Neutrophil (primary cell): Measurements from ENCODE around the gene OR1F1.

Experiments used
- H3K27ac ChIP-seq: fragments of 200-600 bp; sonication (generic); 2 replicates; pipeline ENCODE4 v1.5.1; 2016; ENCODE audit warnings: mild to moderate bottlenecking, moderate library complexity
- H3K27me3 ChIP-seq: fragments of 200-600 bp; sonication (generic); 2 replicates; pipeline ENCODE4 v1.6.0; 2016; ENCODE audit warnings: mild to moderate bottlenecking
- H3K36me3 ChIP-seq: fragments of 200-600 bp; sonication (generic); 2 replicates; pipeline ENCODE4 v1.5.1; 2017
- H3K4me1 ChIP-seq, 2 experiments: fragments of 200-600 bp in 1 of 2; sonication (generic) in 1 of 2; 1 replicate in 1 of 2; 2 replicates in 1 of 2; pipeline versions ENCODE4 v1.5.1 to v1.6.1; 2013 to 2016; ENCODE audit warnings: low read depth in 1 of 2, low read length in 1 of 2, mild to moderate bottlenecking in 1 of 2, moderate library complexity in 1 of 2; ENCODE audit not compliant: control insufficient read depth in 1 of 2, insufficient read depth in 1 of 2
- H3K4me3 ChIP-seq, 2 experiments: fragments of 200-600 bp in 1 of 2; sonication (generic) in 1 of 2; 1 replicate in 1 of 2; 2 replicates in 1 of 2; pipeline ENCODE4 v1.5.1; 2013 to 2016; ENCODE audit warnings: low read depth in 1 of 2, low read length in 1 of 2, mild to moderate bottlenecking in 1 of 2, moderate library complexity in 1 of 2
- H3K9me3 ChIP-seq: fragments of 200-600 bp; sonication (generic); 2 replicates; pipeline ENCODE4 v1.5.1; 2016
- CTCF ChIP-seq: fragments of 200-600 bp; sonication (generic); IDR thresholded peaks from 2 replicates; pipeline ENCODE4 v1.5.1; 2016; ENCODE audit warnings: antibody characterized with exemption

OR1F1 gene

GRCh38 chr16:3152277-3152990 is 35.6 kb upstream of the OR1F1 start:
- Histone ChIP-seq H3K36me3 (no peaks in the 10 kb centered on the region), H3K27me3 (peaks cover 99% of the 10 kb centered on the region), H3K27ac (peak overlapping the region; percentile 8), H3K4me1 (peaks cover 34 to 37% of the 10 kb centered on the region in 2 experiments), H3K4me3 (peak overlapping the region; percentile 5 to 13), H3K9me3 (no peaks in the 10 kb centered on the region)
- TF ChIP-seq CTCF = peak; percentile 22

- no peak for TF ChIP-seq CTCF
- Histone ChIP-seq H3K4me3 (peak overlapping the region in 1 of 2 experiments; percentile 13), H3K27me3 (peaks cover 100% of the 10 kb centered on the region), H3K36me3 (no peaks in the 10 kb centered on the region), H3K27ac (no peak overlapping the region), H3K9me3 (no peaks in the 10 kb centered on the region), H3K4me1 (peaks cover 40 to 42% of the 10 kb centered on the region in 2 experiments)
These were observed 35.0 kb upstream of the OR1F1 start for GRCh38 chr16:3152991-3153368.

GRCh38 chr16:3155181-3155580 is 32.8 kb upstream of the OR1F1 start:
- Histone ChIP-seq H3K4me1 (peaks cover 49 to 50% of the 10 kb centered on the region in 2 experiments), H3K9me3 (no peaks in the 10 kb centered on the region)

GRCh38 chr16:3155972-3156371 is 32.0 kb upstream of the OR1F1 start:
- Histone ChIP-seq H3K27me3 (peaks cover 93% of the 10 kb centered on the region), H3K9me3 (no peaks in the 10 kb centered on the region), H3K27ac (no peak overlapping the region), H3K36me3 (no peaks in the 10 kb centered on the region), H3K4me3 (no peak overlapping the region), H3K4me1 (peaks cover 44% of the 10 kb centered on the region in 2 experiments)
- TF ChIP-seq CTCF = no peak

More at GRCh38 chr16:3155181-3155580, 32.8 kb upstream of the OR1F1 start:
- Histone ChIP-seq H3K27ac (no peak overlapping the region), H3K27me3 (peaks cover 93% of the 10 kb centered on the region), H3K4me3 (no peak overlapping the region), H3K36me3 (no peaks in the 10 kb centered on the region)
- TF ChIP-seq CTCF = no peak

- H3K4me1 ChIP-seq = peaks cover 29 to 34% of the 10 kb centered on the region in 2 experiments
- no peak for TF ChIP-seq CTCF
These were observed 30.6 kb upstream of the OR1F1 start for GRCh38 chr16:3157229-3158025.

More at GRCh38 chr16:3157229-3158025, 30.6 kb upstream of the OR1F1 start:
- Histone ChIP-seq H3K9me3 (no peaks in the 10 kb centered on the region), H3K36me3 (no peaks in the 10 kb centered on the region), H3K4me3 (peak overlapping the region; percentile 81), H3K27ac (peak overlapping the region; percentile 63), H3K27me3 (peaks cover 93% of the 10 kb centered on the region)
